HG03066 (cell line): ENCODE results near the gene TNRC18.
"Not testable (repeated sequence)": the region's sequence is repeated elsewhere in the genome, so short reads cannot be mapped to it uniquely, and the experiment has no call there.

Experiments used
- ATAC-seq: cut with Tn5 transposase; IDR thresholded peaks from one replicate; pipeline ENCODE4 v1.9.1; 2021; ENCODE audit warnings: low read depth; ENCODE audit not compliant: unreplicated experiment

Gene TNRC18

DNA sequence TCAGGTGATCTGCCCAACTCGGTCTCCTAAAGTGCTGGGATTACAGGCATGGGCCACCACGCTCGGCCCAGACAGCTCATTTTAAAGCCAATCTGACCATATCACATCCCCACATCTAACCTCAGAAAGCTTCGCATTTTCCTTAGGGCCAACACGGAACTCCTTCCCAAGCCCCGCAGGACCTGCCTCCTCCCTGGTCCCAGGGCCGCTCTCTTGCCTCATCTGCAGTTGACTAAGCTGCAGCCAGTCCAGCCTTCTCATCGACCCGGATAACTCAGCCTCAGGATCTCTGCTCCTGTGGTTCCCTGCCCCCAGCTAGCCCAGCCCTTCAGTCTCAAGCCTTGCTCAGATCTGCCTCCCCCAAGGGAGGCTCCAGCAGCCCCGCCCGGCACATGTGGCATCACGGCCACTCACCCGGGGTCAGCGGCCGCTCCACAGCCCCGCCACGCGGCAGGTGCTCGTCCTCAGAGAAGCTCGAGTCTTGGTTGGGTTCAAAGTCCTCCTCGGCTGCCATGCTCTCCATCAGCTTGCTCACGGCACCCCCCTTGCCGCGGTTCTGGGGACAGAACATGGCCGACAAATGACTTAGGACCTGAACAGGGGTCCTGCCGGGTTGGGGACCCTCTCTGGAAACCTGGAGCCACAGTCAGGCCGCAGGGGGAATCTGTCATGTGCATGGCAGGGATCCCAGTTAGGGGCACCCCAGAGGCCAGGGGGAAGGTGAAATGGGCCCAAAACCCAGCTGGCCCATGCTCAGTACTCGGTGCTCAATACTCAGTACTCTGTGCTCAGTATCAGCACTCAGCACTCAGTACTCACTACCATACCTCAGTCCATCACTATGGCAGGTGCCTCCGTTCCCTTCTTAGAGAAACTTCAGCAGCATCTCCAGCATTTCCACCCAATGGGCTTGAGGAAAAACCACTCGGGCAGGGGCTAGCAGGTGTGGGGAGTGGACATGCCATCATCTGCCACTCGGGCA lies 99.5 kb downstream of the TNRC18 start:
- ATAC-seq = not testable (repeated sequence)

DNA sequence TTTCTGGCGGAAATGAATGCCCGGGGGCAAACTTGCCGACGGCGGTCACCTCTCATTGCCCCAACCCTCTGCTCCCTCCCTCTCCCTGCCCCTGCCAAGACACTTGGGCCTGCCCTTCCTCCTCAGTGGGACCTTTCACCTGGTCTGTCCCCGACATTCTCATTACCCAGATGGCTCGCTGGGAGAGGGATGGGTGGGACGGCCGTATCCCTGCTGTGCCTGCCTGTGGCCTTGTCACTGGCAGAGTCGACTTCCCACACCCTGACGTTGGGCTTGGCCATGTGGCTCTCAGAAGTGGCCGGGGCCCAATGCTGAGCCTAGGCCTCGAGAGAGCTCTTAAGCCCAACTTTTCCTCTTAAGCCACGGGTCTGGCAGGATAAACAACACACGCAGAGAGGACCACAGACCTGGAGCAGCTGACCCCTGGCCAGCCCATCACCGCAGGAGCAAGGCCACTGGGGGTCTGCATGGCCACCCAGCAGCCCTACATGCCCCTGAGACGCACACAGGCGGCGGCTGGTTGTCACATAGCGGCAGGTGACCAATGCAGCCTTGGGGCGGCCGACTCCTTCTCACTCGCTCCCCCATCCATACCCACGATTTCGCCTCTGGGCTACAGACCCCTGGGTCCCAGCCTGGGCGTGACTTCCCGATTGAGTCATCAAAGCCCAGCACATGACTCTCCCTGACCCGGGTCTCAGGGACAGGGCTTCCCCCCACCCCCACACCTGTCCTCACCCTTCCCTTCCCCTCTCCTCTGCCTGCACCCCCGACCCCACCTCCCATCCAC lies 100.8 kb downstream of the TNRC18 start:
- ATAC-seq = no peak

DNA sequence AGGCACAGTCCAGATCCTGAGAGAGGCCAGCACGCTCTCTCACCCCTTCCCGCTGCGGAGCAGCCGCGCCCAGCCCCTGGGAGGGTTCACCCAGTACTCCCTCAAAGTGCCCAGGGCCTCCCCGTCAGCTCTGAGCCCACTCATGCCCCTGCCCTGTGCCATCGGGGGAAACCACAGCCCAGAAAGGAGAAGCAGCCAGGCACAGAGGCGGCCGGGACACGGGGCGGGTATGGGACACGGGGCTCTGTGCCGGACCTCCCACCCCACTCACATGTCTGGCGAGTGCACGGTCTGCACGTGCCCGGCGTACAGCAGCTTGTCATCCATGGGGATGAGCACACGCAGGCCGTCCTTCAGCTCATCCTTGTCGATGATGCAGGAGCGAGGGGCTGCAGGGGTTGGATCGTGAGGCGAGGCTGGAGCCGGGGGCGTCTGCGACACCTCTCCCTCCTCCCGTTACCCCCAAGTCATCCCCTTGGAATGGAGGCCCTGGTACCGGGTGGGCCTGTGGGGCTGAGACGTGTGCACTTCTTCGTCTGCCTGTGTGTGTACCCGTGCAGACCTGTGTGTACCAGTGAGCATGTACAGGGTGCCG lies 102.7 kb downstream of the TNRC18 start:
- no peak for ATAC-seq

DNA sequence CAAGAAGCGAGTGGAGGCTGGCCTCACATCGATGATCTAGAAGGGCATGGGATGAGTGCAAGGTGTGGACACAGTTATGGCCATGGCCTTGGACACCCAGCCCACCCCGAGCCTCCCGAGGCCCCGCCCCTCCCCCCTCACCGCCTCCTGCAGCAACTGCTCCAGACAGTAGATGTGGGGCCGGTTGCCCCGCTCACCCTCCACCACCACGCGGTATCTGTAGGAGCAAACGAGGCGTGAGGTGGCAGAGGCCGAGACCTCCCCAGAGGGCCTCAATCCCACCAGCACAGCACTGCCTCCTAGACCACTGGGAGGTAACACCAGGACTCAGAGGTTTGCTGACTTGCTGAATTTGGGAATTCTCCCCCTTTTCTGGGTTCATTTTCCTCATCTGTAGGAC lies 103.2 kb downstream of the TNRC18 start:
- ATAC-seq = no peak

DNA sequence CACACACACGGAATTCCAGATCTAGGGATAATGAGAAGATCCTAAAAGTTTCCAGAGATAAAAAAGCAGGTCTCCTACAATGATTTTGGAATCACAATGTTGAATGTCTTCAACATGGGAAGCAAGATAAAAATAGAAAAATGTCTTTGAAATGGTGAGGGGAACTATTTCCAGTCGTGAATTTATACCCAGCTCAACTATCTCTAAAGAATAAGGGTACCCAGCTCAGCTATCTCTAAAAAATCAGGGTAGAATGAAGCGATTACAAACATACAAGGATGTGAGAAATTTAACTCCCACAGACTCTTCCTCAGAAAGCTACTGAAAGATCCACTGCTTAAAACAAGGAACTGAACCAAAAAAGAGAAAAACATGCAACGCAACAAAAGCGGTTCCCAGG lies 105.0 kb downstream of the TNRC18 start:
- ATAC-seq = not testable (repeated sequence)

DNA sequence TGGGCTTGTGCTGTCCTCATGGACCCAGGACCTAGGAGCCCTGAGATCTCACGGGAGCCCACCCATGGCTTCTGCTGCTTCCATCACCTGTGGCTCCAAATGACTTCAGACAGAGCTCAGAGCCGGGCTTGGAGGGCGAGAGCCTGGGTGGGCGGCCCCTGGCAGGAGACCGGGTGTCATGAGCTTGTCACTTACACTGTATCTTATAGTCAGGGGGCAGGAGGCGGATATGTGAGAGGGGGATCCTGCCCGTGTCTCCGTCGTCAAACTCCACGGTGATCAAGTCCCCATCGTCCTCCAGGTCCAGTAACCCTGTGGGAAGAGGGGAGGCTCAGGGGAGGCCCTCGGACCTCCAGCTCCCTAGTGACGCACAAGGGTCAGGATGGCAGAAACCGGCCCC lies 107.9 kb downstream of the TNRC18 start:
- ATAC-seq = no peak

DNA sequence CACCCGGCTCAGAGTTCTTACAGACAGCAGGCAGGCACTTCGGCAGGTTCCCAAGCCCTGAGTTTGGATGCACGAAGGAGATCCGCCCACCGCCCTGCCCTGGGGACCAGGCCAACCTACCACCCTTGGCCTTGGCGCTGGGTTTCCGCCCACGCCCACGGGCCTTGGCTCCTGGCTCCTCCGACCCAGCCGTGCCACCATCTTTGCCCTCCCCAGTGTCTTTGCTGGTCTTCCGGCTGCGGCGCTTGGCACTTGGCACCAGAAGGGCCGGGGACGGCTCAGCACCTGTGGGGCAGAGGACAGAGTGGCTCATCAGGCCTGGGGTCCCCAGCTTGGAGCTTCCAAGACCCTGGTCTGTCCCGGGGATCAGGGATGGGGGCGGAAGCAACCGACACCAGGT lies 108.8 kb downstream of the TNRC18 start:
- no peak for ATAC-seq

DNA sequence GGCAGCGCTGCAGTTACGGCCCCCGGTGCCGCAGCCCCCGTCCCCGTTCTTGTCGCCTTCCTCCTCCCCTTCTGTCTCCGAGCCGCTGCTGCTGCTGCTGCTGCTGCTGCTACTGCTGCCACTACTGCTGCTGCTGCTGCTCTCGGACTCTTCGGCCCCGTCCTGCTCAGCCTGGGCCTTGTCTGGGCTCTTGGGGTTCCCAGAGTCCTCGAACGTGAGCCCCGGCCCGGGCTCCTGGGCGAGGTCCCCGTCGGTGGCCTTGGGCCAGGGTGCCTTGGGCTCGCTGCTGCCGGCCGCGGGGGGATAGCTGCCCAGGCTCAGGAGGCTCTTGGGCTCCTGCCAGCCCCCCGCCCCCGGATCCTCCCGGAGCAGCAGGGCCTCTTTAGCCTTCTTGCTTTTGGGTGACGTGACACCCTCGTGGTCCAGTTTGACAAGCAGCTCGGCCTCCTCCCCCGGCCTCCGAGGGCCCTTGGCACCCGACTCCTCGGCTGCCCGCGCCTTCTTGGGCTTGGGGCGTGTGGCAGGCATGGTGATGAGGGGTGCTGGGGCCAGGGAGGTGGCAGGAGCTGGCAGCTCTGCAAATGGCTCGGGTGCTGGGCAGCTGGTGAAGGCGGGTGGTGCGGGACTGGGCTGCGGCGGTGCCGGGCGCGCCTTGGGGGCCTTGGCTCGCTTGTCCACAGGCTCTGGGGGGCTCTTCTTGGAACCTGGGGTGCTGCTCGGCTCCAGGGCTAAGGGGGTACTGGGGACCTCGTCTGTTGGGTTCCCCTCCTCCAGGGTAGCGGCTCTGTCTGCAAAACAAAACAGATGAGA lies 110.4 kb downstream of the TNRC18 start:
- ATAC-seq = not testable (repeated sequence)

DNA sequence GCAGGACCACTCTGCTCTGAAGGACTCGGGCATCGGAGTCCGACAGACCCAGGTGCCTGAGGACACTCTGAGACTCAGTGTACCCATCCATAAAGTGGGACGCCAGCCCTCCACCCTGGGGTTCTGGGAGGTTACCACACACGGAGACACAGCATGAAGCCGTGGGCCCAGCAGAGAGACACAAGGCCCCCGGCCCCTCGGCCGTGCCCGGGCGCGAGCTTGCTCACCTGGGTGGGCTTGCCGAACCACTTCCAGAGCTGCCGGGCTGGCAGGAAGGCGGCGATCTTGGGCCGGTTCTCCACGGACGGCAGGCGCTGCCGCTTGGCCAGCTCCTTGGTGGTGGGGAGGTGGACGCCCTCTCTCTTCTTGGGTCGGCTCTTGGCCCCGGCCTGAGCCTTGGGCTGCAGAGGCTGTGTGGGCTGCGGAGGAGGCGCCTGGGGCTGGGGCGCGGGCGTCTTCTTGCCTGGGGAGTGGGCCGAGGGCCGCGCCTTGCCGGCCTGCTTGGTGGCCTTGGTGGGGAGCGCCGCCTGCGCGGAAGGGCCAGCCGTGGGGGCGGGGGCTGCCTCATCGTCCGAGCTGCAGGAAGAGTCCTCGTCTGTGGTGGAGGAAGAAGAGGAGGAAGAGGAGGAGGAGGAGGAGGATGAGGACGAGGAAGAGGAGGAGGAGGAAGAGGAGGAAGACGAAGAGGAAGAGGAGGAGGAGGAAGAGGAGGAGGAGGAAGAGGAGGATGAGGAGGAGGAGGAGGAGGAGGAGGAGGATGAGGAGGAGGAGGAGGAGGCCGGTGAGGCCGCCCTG lies 111.2 kb downstream of the TNRC18 start:
- ATAC-seq = not testable (repeated sequence)

DNA sequence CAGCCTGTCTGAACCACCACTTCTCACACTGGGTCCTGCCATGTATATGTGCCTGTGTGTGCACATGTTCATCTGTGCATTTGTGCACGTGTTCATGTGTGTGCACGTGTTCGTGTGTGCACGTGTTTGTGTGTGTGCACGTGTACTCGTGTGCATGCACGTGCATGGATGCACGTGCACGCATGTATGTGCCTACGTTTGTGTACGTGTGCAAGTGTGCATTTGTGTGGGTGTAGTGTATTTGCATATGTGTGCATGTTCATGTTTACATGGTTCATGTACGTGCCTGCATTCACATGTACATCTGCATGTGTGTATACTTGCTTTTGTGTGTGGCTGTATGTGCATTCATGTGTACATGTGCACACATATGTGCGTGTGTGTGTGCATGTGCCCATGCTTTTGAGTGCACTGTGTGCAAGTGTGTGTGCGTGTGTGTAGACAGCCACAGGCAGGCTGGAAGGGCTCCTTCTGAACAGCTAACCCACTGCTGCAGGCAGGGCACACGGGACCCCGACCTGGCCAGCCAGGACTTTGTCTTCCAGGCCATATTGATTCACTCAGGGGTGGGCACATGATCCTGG lies 112.7 kb downstream of the TNRC18 start:
- ATAC-seq = no peak

DNA sequence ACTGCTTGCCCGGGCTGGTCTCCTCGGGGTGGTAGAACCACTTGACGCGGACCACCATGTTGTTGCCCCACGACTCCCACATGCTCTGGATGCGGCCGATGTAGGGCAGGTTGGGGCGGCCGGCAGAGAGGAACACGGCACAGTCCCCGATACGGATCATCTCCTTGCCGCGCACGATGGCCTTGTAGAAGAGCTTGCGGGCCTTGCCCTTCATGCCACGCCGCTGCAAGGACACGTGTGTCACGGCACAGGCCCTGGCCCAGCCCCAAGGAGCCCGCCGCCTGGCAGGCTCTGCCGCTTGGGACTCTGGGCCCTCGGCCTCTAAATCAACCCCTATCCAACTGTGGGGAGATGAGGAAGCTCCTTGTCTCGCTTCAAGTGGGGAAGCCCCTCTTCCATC lies 114.5 kb downstream of the TNRC18 start:
- no peak for ATAC-seq

DNA sequence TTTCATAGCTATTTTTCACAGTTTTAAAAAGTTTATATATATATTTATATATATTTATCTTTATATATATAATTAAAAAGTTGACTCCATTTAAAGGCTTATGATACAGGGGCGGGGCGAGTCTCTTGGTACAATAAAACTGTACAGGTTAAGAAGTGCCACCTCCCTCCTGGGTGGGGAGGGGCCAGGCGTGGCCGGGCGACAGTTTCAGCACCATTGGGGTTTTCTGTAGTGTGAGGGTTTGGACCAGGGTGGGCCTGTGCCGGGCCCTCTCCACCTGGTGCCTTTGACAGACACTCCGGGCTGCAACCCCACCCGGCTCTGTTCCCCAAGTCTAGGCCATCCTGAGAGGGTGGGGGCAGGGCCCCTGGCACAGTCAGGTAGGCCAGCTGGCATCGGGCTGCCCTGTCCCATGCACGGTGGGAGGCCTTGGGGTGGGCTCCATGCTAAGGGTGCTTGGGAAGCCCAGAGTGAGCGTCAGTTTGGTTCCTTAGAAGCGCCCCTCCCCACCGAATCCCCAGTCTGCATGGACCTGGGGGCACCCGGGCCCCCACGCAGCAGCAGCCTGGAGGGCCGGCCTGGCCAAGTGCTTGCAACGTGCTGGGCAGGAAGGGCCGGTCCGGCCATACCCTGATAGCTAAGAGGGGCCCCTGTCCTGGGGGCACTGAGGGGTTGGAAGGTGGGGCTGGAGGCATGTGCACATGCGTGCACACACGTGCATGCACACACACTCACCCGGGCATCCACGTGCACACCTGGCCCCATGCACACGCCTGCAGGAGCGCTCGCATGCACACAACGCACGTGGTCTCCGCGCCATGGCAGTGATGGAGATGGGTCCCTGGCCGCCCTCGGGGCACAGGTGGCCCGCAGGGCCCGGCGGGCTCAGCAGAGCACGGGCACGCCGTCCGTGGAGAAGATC lies 116.2 kb downstream of the TNRC18 start:
- not testable (repeated sequence) for ATAC-seq

DNA sequence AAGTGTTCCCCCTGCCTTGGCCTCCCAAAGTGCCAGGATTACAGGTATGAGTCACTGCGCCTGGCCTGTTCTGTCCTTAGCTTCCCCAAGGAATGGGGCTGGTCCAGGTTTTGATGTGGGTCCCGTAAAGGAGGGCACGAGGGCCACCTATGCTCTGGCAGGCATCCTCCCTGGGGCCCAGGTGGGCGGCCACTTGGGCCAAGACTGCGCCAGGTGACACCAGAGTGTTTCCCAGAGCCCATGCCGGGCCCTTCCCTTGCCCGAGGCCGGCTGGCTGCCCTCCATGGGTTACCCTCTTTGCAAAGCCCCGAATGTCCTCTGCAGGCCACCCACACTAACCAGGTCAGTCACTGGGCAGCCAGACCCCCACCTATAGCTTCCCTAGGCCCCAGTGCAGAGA lies 118.6 kb downstream of the TNRC18 start:
- not testable (repeated sequence) for ATAC-seq

DNA sequence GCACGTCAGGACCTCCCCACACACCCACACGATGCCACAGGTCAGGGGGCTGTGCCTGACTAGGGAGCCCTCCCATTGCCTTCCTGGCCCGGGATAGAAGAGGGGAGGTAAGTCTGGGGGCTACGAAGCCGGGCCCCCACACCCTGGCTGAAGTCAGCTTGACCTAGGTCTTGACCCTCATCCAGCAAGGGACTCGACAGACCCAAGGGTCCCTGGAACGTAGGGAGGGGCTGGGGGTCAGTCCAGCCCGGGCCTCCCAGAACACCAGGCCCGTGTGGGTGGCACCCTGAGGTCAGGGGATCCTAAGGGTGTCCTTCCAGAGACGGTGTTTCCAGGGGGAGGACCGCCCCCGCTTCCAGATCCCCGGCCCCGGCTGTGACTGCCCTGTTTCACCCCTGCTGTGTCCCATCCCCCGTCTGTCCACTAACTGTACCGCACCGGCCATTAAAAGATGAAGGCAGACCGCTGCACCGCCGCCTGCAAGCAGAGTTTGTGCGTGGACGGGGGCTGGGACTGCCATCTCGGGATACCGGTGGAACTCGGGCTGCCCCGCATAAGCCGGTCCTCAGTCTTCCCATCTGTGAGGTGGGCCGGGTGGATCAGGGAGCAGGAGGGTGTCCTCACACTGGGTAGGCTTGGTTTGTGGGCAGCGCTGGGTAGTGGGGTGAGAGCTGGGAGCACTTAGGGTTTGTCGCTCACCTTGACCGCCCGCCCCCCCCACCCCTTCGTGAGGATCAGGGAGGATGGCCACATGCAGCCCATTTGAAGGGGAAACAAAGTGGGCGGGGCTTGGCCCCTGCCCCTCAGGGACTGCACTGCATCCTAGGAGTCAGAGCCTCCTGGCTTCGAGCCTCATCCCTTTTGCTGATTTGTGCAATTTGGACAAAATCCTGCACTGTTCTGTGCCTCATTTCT lies 119.8 kb downstream of the TNRC18 start:
- ATAC-seq = no peak

DNA sequence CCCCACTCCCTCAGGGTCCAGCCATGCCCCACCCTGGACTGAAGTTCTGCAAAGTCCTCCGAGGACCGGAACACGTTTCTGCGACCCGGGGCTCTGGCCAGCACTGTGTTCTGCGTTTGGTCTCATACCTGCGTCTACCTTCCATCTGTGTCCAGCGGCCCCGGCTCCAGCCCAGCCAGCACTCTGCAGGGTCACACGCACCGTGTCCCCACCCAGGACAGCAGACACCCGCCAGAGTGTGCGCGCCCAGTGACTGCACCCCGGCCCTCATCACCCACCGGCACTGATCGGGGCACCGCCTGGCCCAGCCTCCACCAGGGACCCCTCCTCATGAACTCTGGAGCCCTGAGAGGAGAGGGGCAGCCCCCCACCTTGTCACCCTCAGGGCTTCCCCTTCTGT lies 120.6 kb downstream of the TNRC18 start:
- no peak for ATAC-seq

DNA sequence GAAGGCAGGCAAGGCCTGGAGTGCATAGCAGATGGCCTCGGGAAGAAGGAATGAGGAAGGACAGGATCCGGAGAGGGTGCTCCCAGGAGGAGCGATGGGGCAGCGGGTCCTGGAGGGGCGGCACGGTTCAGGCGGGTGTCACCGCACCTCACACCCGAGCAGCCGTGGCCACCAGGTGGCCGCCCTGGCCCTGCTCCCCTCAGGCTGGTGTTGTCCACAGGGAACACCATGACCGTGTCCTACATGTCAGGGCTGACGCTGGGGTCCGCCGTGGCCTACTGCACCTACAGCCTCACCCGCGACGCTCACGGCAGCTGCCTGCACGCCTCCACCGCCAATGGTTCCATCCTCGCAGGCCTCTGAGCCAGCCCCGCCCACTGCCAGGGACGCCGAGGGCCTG lies 121.1 kb downstream of the TNRC18 start:
- no peak for ATAC-seq

DNA sequence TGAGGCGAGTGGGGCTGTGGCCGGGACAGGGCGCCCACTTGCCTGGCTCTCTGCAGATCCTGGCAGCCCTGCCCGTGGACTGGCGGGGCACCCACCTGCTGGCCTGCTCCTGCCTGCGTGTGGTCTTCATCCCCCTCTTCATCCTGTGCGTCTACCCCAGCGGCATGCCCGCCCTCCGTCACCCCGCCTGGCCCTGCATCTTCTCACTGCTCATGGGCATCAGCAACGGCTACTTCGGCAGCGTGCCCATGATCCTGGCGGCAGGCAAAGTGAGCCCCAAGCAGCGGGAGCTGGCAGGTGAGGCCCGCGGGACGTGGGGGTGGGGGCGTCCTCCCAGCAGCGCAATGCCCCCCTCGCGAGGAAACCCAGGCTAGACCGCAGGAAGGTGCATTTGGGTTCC lies 123.3 kb downstream of the TNRC18 start:
- ATAC-seq = no peak
